OCI-LY3 (cell line): ENCODE measurements around the gene ETDC.
"Not testable (repeated sequence)": the region's sequence is repeated elsewhere in the genome, so short reads cannot be mapped to it uniquely, and the experiment has no call there.

Experiments
- H2AFZ ChIP-seq: fragments of 200-600, 300-600 bp; shearing (Covaris generic); 2 replicates; pipeline ENCODE4 v1.6.0; 2014; ENCODE audit warnings: antibody characterized with exemption, low read depth, low read length
- H3K27ac ChIP-seq: fragments of 200-600, 300-600 bp; sonication (generic); 2 replicates; pipeline ENCODE4 v1.5.1; 2014; ENCODE audit warnings: mild to moderate bottlenecking, low read length, moderate library complexity, mixed read lengths
- H3K27me3 ChIP-seq: fragments of 200-600, 300-600 bp; sonication (generic); 2 replicates; pipeline ENCODE4 v1.6.1; 2014; ENCODE audit warnings: low read depth, low read length, mixed read lengths
- H3K36me3 ChIP-seq: fragments of 200-600, 300-600 bp; sonication (generic); replicated peaks from 2 replicates; pipeline ENCODE3; 2014; ENCODE audit warnings: low read depth, low read length, mixed read lengths
- H3K4me1 ChIP-seq: fragments of 300-600, 200-600 bp; sonication (generic); 2 replicates; pipeline ENCODE4 v1.6.1; 2014; ENCODE audit warnings: low read length, mixed read lengths
- H3K4me2 ChIP-seq: fragments of 200-600, 300-600 bp; sonication (generic); 2 replicates; pipeline ENCODE4 v1.6.1; 2014; ENCODE audit warnings: low read length, mixed read lengths
- H3K4me3 ChIP-seq: fragments of 300-600, 200-600 bp; sonication (generic); 2 replicates; pipeline ENCODE4 v1.5.1; 2014; ENCODE audit warnings: antibody characterized with exemption, mild to moderate bottlenecking, low read length, moderate library complexity
- H3K79me2 ChIP-seq: fragments of 300-600, 200-600 bp; shearing (Covaris generic); 2 replicates; pipeline ENCODE4 v1.6.1; 2014; ENCODE audit warnings: mild to moderate bottlenecking, low read length, mixed read lengths
- H3K9ac ChIP-seq: fragments of 300-600, 200-600 bp; shearing (Covaris generic); 2 replicates; pipeline ENCODE4 v1.6.0; 2014; ENCODE audit warnings: mild to moderate bottlenecking, low read length, moderate library complexity
- H3K9me3 ChIP-seq: fragments of 200-600, 300-600 bp; shearing (Covaris generic); 2 replicates; pipeline ENCODE4 v1.6.1; 2014; ENCODE audit warnings: low read length, mixed read lengths; ENCODE audit not compliant: insufficient read depth
- H4K20me1 ChIP-seq: fragments of 200-600, 300-600 bp; sonication (generic); 2 replicates; pipeline ENCODE4 v1.6.1; 2016; ENCODE audit warnings: low read length, mixed read lengths; ENCODE audit not compliant: insufficient read depth
- EZH2phosphoT487 ChIP-seq: fragments of 200-600 bp; shearing (Covaris generic); IDR thresholded peaks from 2 replicates; pipeline ENCODE4 v1.6.1; 2018; ENCODE audit warnings: antibody characterized with exemption, mixed run types, low read depth
- TF ChIP-seq, protein P1 (sequence below): fragments of 200-600, 300-600 bp; sonication (generic); IDR thresholded peaks from 2 replicates; pipeline ENCODE4 v1.5.1; 2014; ENCODE audit warnings: antibody characterized with exemption, low read length, low read depth

ETDC gene

GRCh38 chrX:135315864-135316263 lies 6.6 kb downstream of the ETDC start:
- H4K20me1 ChIP-seq, result no peaks in the 10 kb centered on the region
- peaks cover 6% of the 10 kb centered on the region; the same call in 1 of the 2 replicates for H3K4me1 ChIP-seq
- H3K4me2 ChIP-seq, result no peak overlapping the region
- H3K4me3 ChIP-seq, result no peak overlapping the region
- no peaks in the 10 kb centered on the region for H3K9me3 ChIP-seq
- no peak overlapping the region for H2AFZ ChIP-seq
- H3K79me2 ChIP-seq, result no peaks in the 10 kb centered on the region
- H3K27me3 ChIP-seq, result no peaks in the 10 kb centered on the region
- TF ChIP-seq EZH2phosphoT487, result no peak
- TF ChIP-seq, protein P1, sequence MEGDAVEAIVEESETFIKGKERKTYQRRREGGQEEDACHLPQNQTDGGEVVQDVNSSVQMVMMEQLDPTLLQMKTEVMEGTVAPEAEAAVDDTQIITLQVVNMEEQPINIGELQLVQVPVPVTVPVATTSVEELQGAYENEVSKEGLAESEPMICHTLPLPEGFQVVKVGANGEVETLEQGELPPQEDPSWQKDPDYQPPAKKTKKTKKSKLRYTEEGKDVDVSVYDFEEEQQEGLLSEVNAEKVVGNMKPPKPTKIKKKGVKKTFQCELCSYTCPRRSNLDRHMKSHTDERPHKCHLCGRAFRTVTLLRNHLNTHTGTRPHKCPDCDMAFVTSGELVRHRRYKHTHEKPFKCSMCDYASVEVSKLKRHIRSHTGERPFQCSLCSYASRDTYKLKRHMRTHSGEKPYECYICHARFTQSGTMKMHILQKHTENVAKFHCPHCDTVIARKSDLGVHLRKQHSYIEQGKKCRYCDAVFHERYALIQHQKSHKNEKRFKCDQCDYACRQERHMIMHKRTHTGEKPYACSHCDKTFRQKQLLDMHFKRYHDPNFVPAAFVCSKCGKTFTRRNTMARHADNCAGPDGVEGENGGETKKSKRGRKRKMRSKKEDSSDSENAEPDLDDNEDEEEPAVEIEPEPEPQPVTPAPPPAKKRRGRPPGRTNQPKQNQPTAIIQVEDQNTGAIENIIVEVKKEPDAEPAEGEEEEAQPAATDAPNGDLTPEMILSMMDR, result no peak
- no peak overlapping the region for H3K9ac ChIP-seq
- no peaks in the 10 kb centered on the region for H3K36me3 ChIP-seq
- H3K27ac ChIP-seq, result no peak overlapping the region

GRCh38 chrX:135324463-135324862 lies 15.2 kb downstream of the ETDC start:
- TF ChIP-seq, protein P1, result no peak
- no peak for TF ChIP-seq EZH2phosphoT487
- Histone ChIP-seq H3K9ac (no peak overlapping the region), H4K20me1 (no peaks in the 10 kb centered on the region), H3K79me2 (no peaks in the 10 kb centered on the region), H3K4me2 (no peak overlapping the region), H3K4me3 (no peak overlapping the region), H3K9me3 (no peaks in the 10 kb centered on the region), H3K27me3 (no peaks in the 10 kb centered on the region), H3K27ac (no peak overlapping the region), H2AFZ (no peak overlapping the region), H3K36me3 (no peaks in the 10 kb centered on the region), H3K4me1 (no peaks in the 10 kb centered on the region)

DNA sequence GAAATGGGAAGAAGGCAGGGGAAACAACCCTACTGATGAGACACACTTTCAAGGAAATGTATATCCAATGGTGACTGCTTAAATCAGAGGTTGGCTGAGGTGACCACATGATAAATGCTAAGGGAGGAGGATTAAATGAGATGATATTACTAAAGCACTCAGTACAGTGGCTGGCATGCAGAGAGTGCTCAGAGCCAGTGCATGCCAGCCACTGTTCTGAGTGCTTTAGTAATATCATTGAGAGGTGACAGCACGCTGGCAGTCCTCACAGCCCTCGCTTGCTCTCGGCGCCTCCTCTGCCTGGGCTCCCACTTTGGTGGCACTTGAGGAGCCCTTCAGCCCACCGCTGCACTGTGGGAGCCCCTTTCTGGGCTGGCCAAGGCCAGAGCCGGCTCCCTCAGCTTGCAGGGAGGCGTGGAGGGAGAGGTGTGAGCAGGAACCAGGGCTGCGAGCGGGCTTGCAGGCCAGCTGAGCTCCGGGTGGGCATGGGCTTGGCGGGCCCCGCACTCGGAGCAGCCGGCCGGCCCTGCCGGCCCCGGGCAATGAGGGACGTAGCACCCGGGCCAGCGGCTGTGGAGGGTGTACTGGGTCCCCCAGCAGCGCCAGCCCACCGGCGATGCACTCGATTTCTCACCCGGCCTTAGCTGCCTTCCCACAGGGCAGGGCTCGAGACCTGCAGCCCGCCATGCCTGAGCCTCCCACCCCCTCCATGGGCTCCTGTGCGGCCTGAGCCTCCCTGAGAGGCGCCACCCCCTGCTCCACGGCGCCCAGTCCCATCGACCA lies 15.9 kb downstream of the ETDC start:
- not testable (repeated sequence) for H3K9me3 ChIP-seq, H4K20me1 ChIP-seq

DNA sequence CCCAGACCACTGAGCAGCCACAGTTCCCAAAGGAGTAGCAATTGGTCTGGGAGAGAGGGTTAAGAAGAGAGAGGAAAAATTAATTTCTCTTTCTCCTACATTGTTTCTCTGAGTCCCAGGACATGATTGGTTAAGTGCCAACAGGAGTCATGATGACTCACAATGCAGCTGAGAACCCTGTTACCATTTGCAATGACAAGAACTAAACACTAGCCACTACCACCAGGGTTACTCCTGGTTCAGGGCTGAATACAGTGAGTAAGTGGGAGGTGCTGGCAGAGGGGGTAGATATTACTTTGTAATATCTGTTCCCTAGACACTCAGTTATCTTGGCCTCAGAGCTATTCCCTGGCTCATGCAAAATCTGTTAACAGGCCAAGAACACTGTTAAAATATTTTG lies 18.0 kb downstream of the ETDC start:
- Histone ChIP-seq H4K20me1 (no peaks in the 10 kb centered on the region), H3K4me2 (no peak overlapping the region), H3K27me3 (no peaks in the 10 kb centered on the region), H3K36me3 (no peaks in the 10 kb centered on the region), H3K9ac (no peak overlapping the region), H3K79me2 (no peaks in the 10 kb centered on the region), H3K4me3 (no peak overlapping the region), H3K4me1 (no peaks in the 10 kb centered on the region), H3K9me3 (no peaks in the 10 kb centered on the region), H2AFZ (no peak overlapping the region), H3K27ac (no peak overlapping the region)
- TF ChIP-seq EZH2phosphoT487, result no peak
- TF ChIP-seq, protein P1, result no peak

More for the DNA sequence above, 15.9 kb downstream of the ETDC start:
- H3K4me3 ChIP-seq, H3K4me1 ChIP-seq, H3K27me3 ChIP-seq, H2AFZ ChIP-seq, H3K27ac ChIP-seq, H3K4me2 ChIP-seq, H3K79me2 ChIP-seq, H3K36me3 ChIP-seq, H3K9ac ChIP-seq: not testable (repeated sequence)
